K562 (cell line): ENCODE measurements around the gene CTNNA3. TPM values are rescaled to one million over a fixed set of nuclear protein-coding genes. Genes with fewer than 3 reads are reported as not detected.

Experiments
- ARID2 ChIP-seq: fragments of 450-650 bp; IDR thresholded peaks from 2 replicates; pipeline ENCODE4 v1.6.1; 2017; ENCODE audit warnings: antibody characterized with exemption, mild to moderate bottlenecking
- CC2D1A ChIP-seq: fragments of 450-650 bp; IDR thresholded peaks from 2 replicates; pipeline ENCODE4 v1.6.1; 2017; ENCODE audit warnings: mild to moderate bottlenecking
- MCM5 ChIP-seq: fragments of 450-650 bp; IDR thresholded peaks from 2 replicates; pipeline ENCODE4 v1.6.1; 2016; ENCODE audit warnings: low read depth
- SAFB2 ChIP-seq: fragments of 200-400 bp; formaldehyde crosslinking; IDR thresholded peaks from 2 replicates; pipeline ENCODE4 v1.6.1; 2018; ENCODE audit warnings: borderline replicate concordance, low read length, low read depth, moderate library complexity; ENCODE audit not compliant: severe bottlenecking
- polyA plus RNA-seq, 8 experiments: library from polyadenylated mRNA; depleted of rRNA in 4 of 8; stranded (reverse) in 5 of 8; unstranded in 3 of 8; fragments of >200 nt; fragmentation: Nextera tagmentation in 2 of 8; fragmentation: Illumina TruSeq in 1 of 8; extraction: Ambion mirVana in 2 of 8; extraction: Trizol in 1 of 8; gene quantifications; 2 replicates each; pipeline versions ENCODE4 v1.2.1 to v1.2.3, GENCODE V29; 2011 to 2014; ENCODE audit warnings: inconsistent platforms in 1 of 8, missing spikeins in 1 of 8
- total RNA-seq, 7 experiments: library from RNA; depleted of rRNA in 6 of 7; stranded (reverse); fragments of >200 nt in 6 of 7; fragmentation: Illumina TruSeq in 2 of 7; extraction: Trizol in 2 of 7; gene quantifications; 2 replicates each; pipeline versions ENCODE4 v1.2.1 to v1.2.3, GENCODE V29; 2011 to 2021; ENCODE audit warnings: low replicate concordance in 1 of 7
- TF ChIP-seq, protein P1 (sequence below): fragments of 200-600 bp; sonication (generic); IDR thresholded peaks from one replicate; pipeline ENCODE4 v1.6.1; 2012; ENCODE audit warnings: mild to moderate bottlenecking, low read depth, low read length, inconsistent platforms
- TF ChIP-seq, protein P2 (sequence below): fragments of 250-450 bp; sonication (Bioruptor Pico); IDR thresholded peaks from 2 replicates; pipeline ENCODE4 v1.4.0; 2020; ENCODE audit warnings: mild to moderate bottlenecking, moderate library complexity

The CTNNA3 gene
- total and polyA plus RNA-seq, 9 of the 15 experiments (the other 6 are each of a cell fraction or from before 2014, with no cell fraction given), result 0.04 TPM; not detected in 8

DNA sequence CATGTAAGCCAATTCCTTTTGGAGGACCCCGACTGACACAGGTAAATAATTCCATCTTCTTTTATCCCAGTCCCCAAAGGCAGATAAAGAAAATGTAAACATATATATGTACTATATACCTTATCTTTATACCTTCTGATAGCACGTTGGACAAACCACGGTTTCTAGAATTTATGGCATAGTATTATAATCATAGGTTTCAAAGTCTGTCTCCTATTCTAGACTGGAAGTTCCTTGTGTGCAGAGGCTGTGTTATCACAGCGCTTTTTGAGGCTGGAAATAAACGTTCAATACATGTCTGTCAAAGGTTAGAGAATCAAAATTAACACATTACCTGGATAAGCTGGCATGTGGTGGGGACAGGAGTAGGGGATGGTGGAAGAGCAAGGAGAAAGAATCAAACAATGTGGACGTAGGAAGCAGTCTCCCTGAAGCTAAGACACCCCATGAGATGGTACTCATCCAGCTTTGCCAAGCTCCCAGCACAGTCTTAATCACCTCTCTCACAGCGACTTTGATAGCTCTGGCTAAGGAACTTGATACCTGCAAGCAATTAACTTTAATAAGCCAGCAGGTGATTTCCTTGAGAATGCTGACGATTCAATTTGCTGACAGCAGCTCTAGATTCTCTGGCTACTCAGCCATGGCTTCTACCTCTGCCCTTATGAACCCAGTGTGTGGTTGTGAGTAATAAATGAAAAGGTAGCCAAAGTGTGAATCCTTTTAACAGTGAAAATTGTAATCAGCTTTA, 978.6 kb downstream of the CTNNA3 start (continued):
- TF ChIP-seq, protein P1, sequence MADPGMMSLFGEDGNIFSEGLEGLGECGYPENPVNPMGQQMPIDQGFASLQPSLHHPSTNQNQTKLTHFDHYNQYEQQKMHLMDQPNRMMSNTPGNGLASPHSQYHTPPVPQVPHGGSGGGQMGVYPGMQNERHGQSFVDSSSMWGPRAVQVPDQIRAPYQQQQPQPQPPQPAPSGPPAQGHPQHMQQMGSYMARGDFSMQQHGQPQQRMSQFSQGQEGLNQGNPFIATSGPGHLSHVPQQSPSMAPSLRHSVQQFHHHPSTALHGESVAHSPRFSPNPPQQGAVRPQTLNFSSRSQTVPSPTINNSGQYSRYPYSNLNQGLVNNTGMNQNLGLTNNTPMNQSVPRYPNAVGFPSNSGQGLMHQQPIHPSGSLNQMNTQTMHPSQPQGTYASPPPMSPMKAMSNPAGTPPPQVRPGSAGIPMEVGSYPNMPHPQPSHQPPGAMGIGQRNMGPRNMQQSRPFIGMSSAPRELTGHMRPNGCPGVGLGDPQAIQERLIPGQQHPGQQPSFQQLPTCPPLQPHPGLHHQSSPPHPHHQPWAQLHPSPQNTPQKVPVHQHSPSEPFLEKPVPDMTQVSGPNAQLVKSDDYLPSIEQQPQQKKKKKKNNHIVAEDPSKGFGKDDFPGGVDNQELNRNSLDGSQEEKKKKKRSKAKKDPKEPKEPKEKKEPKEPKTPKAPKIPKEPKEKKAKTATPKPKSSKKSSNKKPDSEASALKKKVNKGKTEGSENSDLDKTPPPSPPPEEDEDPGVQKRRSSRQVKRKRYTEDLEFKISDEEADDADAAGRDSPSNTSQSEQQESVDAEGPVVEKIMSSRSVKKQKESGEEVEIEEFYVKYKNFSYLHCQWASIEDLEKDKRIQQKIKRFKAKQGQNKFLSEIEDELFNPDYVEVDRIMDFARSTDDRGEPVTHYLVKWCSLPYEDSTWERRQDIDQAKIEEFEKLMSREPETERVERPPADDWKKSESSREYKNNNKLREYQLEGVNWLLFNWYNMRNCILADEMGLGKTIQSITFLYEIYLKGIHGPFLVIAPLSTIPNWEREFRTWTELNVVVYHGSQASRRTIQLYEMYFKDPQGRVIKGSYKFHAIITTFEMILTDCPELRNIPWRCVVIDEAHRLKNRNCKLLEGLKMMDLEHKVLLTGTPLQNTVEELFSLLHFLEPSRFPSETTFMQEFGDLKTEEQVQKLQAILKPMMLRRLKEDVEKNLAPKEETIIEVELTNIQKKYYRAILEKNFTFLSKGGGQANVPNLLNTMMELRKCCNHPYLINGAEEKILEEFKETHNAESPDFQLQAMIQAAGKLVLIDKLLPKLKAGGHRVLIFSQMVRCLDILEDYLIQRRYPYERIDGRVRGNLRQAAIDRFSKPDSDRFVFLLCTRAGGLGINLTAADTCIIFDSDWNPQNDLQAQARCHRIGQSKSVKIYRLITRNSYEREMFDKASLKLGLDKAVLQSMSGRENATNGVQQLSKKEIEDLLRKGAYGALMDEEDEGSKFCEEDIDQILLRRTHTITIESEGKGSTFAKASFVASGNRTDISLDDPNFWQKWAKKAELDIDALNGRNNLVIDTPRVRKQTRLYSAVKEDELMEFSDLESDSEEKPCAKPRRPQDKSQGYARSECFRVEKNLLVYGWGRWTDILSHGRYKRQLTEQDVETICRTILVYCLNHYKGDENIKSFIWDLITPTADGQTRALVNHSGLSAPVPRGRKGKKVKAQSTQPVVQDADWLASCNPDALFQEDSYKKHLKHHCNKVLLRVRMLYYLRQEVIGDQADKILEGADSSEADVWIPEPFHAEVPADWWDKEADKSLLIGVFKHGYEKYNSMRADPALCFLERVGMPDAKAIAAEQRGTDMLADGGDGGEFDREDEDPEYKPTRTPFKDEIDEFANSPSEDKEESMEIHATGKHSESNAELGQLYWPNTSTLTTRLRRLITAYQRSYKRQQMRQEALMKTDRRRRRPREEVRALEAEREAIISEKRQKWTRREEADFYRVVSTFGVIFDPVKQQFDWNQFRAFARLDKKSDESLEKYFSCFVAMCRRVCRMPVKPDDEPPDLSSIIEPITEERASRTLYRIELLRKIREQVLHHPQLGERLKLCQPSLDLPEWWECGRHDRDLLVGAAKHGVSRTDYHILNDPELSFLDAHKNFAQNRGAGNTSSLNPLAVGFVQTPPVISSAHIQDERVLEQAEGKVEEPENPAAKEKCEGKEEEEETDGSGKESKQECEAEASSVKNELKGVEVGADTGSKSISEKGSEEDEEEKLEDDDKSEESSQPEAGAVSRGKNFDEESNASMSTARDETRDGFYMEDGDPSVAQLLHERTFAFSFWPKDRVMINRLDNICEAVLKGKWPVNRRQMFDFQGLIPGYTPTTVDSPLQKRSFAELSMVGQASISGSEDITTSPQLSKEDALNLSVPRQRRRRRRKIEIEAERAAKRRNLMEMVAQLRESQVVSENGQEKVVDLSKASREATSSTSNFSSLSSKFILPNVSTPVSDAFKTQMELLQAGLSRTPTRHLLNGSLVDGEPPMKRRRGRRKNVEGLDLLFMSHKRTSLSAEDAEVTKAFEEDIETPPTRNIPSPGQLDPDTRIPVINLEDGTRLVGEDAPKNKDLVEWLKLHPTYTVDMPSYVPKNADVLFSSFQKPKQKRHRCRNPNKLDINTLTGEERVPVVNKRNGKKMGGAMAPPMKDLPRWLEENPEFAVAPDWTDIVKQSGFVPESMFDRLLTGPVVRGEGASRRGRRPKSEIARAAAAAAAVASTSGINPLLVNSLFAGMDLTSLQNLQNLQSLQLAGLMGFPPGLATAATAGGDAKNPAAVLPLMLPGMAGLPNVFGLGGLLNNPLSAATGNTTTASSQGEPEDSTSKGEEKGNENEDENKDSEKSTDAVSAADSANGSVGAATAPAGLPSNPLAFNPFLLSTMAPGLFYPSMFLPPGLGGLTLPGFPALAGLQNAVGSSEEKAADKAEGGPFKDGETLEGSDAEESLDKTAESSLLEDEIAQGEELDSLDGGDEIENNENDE, result no peak
- TF ChIP-seq, protein P2, sequence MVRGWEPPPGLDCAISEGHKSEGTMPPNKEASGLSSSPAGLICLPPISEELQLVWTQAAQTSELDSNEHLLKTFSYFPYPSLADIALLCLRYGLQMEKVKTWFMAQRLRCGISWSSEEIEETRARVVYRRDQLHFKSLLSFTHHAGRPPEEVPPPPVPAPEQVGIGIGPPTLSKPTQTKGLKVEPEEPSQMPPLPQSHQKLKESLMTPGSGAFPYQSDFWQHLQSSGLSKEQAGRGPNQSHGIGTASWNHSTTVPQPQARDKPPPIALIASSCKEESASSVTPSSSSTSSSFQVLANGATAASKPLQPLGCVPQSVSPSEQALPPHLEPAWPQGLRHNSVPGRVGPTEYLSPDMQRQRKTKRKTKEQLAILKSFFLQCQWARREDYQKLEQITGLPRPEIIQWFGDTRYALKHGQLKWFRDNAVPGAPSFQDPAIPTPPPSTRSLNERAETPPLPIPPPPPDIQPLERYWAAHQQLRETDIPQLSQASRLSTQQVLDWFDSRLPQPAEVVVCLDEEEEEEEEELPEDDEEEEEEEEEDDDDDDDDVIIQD, result no peak
- TF ChIP-seq ARID2, result no peak
- no peak for TF ChIP-seq SAFB2
- no peak for TF ChIP-seq MCM5
- no peak for TF ChIP-seq CC2D1A
